ENCODE results near the gene CENPC. TPM values are rescaled to one million over a fixed set of nuclear protein-coding genes. Genes with fewer than 3 reads are reported as not detected.

Gene CENPC
- polyA plus RNA-seq, 1 donor (not counting 4 experiments of a cell fraction or from before 2014, with no cell fraction given), result 7.9 TPM

- Histone ChIP-seq H3K36me3 (ENCODE audit: control insufficient read depth in 2 of 2, extremely low read depth in 1 of 2, insufficient read depth in 2 of 2, low read length in 2 of 2) (no peaks in the 10 kb centered on the region), H3K27me3 (ENCODE audit: control insufficient read depth, extremely low read depth, insufficient read depth, low read length) (no peaks in the 10 kb centered on the region), H3K79me2 (ENCODE audit: control insufficient read depth, insufficient read depth, low read length) (no peaks in the 10 kb centered on the region), H3K27ac (ENCODE audit: control insufficient read depth, insufficient read depth, low read length) (no peak overlapping the region), H3K9me1 (ENCODE audit: control insufficient read depth, extremely low read depth, insufficient read depth, low read length) (no peaks in the 10 kb centered on the region), H3K4me3 (ENCODE audit: control insufficient read depth in 2 of 3, extremely low read depth in 1 of 3, insufficient read depth in 2 of 3, low read depth in 1 of 3, low read length in 3 of 3) (no peak overlapping the region), H2AFZ (ENCODE audit: control insufficient read depth, low read length) (no peak overlapping the region), H3K9ac (ENCODE audit: control insufficient read depth, extremely low read depth, insufficient read depth, low read length) (no peak overlapping the region), H4K20me1 (ENCODE audit: control insufficient read depth, extremely low read depth, insufficient read depth, low read length) (no peaks in the 10 kb centered on the region), H3K4me1 (ENCODE audit: control insufficient read depth, extremely low read depth, insufficient read depth, low read length) (no peaks in the 10 kb centered on the region), H3K9me3 (ENCODE audit: control insufficient read depth, low read depth, low read length) (no peaks in the 10 kb centered on the region), H3K4me2 (ENCODE audit: control insufficient read depth, extremely low read depth, insufficient read depth, low read depth, low read length) (no peak overlapping the region)
- FAIRE-seq (no peak), DNase-seq (ENCODE audit: low read depth, low spot score) (no peak)
- no peak for TF ChIP-seq CTCF (optimal IDR thresholded peaks at IDR 0.05 in 1 of 3, IDR thresholded peaks at IDR 0.05 in 1 of 3, conservative IDR thresholded peaks at IDR 0.05 in 1 of 3; ENCODE audit: extremely low read depth in 1 of 3, insufficient read depth in 2 of 3, low read length in 3 of 3)
- TF ChIP-seq EZH2 (IDR thresholded peaks at IDR 0.05; ENCODE audit: low read length), result no peak
- dilution Hi-C loops (cut with MboI; ENCODE audit: extremely low pct_ligation_motif_present, low sequenced_read_pairs), result no loop called here
Observed at GRCh38 chr4:67581913-67582312, 36.6 kb upstream of the CENPC start.

- Histone ChIP-seq H4K20me1 (ENCODE audit: control insufficient read depth, extremely low read depth, insufficient read depth, low read length) (no peaks in the 10 kb centered on the region), H3K27ac (ENCODE audit: control insufficient read depth, insufficient read depth, low read length) (no peak overlapping the region), H2AFZ (ENCODE audit: control insufficient read depth, low read length) (peak overlapping the region; percentile 54), H3K27me3 (ENCODE audit: control insufficient read depth, extremely low read depth, insufficient read depth, low read length) (no peaks in the 10 kb centered on the region), H3K36me3 (ENCODE audit: control insufficient read depth in 2 of 2, extremely low read depth in 1 of 2, insufficient read depth in 2 of 2, low read length in 2 of 2) (no peaks in the 10 kb centered on the region), H3K9ac (ENCODE audit: control insufficient read depth, extremely low read depth, insufficient read depth, low read length) (no peak overlapping the region), H3K9me3 (ENCODE audit: control insufficient read depth, low read depth, low read length) (no peaks in the 10 kb centered on the region), H3K79me2 (ENCODE audit: control insufficient read depth, insufficient read depth, low read length) (no peaks in the 10 kb centered on the region), H3K4me3 (ENCODE audit: control insufficient read depth in 2 of 3, extremely low read depth in 1 of 3, insufficient read depth in 2 of 3, low read depth in 1 of 3, low read length in 3 of 3) (no peak overlapping the region), H3K9me1 (ENCODE audit: control insufficient read depth, extremely low read depth, insufficient read depth, low read length) (no peaks in the 10 kb centered on the region), H3K4me1 (ENCODE audit: control insufficient read depth, extremely low read depth, insufficient read depth, low read length) (no peaks in the 10 kb centered on the region), H3K4me2 (ENCODE audit: control insufficient read depth, extremely low read depth, insufficient read depth, low read depth, low read length) (no peak overlapping the region)
- no peak for DNase-seq (ENCODE audit: low read depth, low spot score)
- TF ChIP-seq EZH2 (IDR thresholded peaks at IDR 0.05; ENCODE audit: low read length) (no peak), CTCF (optimal IDR thresholded peaks at IDR 0.05 in 1 of 3, IDR thresholded peaks at IDR 0.05 in 1 of 3, conservative IDR thresholded peaks at IDR 0.05 in 1 of 3; ENCODE audit: extremely low read depth in 1 of 3, insufficient read depth in 2 of 3, low read length in 3 of 3) (no peak)
- FAIRE-seq, result no peak
- dilution Hi-C loops (cut with MboI; ENCODE audit: extremely low pct_ligation_motif_present, low sequenced_read_pairs), result no loop called here
Observed at GRCh38 chr4:67581208-67581857, 36.0 kb upstream of the CENPC start.
